ENCODE results near the gene SNAP47. TPM values are rescaled to one million over a fixed set of nuclear protein-coding genes. Genes with fewer than 3 reads are reported as not detected.
A peak's percentile ranks its signal among the peaks of the same experiment; 100 is the strongest.

Gene SNAP47
- total and polyA plus RNA-seq, 4 donors: 10.6 to 63.0 (median 22.8) TPM

DNA sequence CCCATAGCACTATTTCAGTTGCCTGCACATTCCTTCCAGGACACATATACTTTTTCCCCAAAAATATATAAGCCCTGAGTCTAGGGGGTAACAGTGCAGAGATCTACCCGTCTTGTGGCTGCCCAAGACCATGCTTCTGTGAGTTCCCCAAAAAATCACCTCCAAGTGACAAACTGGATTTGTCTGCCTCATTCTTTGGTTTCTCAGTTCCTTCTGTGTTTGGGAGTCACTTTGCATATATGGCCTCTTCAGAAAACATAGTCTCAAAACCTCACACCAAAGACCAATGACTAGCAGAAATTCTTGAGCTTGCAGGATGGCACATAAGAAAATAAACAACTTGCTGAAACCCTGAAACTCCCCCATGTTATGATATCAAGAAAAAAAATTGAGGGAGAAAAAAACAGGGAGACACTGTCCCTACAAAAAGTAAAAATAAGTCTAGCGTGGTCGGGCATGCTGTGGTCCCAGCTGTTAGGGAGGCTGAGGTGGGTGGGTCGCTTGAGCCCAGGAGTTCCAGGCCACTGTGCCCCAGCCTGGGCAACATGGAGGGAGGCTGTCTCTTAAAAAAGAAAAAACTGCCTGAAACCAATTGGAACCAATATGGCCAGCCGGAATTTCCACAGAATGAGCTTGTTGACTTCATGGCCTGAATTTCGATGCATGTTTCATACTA is 8.2 kb upstream of the SNAP47 start:
- DNase-seq (no peak), ATAC-seq (ENCODE audit: insufficient read depth, low FRiP score) (no peak)
- no peak overlapping the region for H3K4me3 ChIP-seq
- H3K36me3 ChIP-seq (ENCODE audit: control insufficient read depth in 4 of 4, insufficient read depth in 4 of 4, low read length in 4 of 4): peaks cover 0 to 7% (median 2%) of the 10 kb centered on the region in 4 donors
- no peak for TF ChIP-seq CTCF (IDR thresholded peaks at IDR 0.05; ENCODE audit: control extremely low read depth, extremely low read depth)
- no peaks in the 10 kb centered on the region for H3K9me3 ChIP-seq (ENCODE audit: control insufficient read depth in 4 of 4, insufficient read depth in 3 of 4, low read length in 3 of 4)
- no peak overlapping the region for H3K27ac ChIP-seq (ENCODE audit: low read depth in 1 of 2, low read length in 1 of 2)
- H3K27me3 ChIP-seq (ENCODE audit: control insufficient read depth in 3 of 3, insufficient read depth in 3 of 3, low read length in 2 of 3): no peaks in the 10 kb centered on the region
- no peak overlapping the region for H3K9ac ChIP-seq (ENCODE audit: insufficient read depth in 1 of 2, low read length in 2 of 2)
- H3K4me1 ChIP-seq (ENCODE audit: control insufficient read depth in 5 of 5, insufficient read depth in 5 of 5, low read length in 5 of 5): peaks cover 0 to 21% (median 8%) of the 10 kb centered on the region in 5 donors
- 88 to 90% methylated on average over 6 of the region's 6 CpGs for WGBS, 2 donors

DNA sequence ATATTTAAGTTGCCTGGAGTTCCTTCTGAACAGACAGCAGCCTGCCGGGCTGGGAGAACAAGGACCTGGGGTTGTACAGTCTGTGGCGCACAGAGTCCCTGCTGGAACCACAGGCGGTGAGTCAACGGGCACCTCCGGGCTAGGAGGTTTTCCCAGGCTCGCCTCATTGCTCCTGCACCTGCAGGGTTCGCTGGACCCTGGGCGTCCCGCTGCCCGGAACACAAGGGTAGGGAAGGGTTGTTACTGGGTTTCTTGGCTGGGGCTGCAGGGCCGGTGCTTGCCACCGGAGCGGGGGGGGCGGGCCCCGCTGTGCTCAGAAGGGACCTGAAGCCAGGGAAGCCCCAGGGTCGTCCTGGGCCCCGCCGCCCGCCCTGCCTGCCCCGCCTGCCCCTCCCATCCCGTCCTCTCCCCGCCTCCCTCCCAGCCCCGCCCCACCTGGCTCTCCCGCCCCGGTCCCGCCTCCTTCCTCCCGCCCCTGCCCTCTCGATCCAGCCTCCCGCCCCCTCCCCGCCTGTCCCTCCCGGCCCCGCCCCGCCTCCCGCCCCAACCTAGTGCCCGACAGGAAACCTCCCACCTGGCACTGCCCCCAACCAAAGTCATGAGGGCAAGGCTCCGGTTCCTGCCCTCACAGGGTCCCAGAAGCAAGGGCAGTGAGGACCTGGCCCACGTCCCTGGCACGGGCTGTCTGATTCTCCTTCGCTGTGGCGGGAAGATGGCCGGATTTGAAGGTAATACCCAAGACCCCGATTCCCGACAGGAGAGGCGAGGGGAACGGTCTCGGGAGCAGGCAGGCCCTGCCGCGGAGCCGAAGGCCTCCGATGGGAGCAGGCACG is 7.0 kb upstream of the SNAP47 start:
- peak; percentile 81 for ATAC-seq (ENCODE audit: insufficient read depth, low FRiP score)

DNA sequence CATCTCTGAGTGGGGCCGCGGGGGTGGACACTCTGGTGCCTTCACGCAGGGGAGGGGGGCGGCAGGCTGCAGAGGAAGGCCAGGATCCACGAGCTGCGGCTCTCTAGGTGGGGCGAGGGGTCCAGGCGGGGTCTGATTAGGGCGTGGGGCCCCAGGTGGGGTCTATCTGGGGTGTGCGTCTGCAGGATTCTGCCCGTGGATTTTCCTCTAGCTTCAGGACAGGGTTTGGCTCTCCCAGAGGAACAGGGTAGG is 6.4 kb upstream of the SNAP47 start:
- peak overlapping the region; percentile 39 to 73 for H3K9ac ChIP-seq (ENCODE audit: insufficient read depth in 1 of 2, low read length in 2 of 2)
- peak overlapping the region; percentile 44 for H3K4me3 ChIP-seq
- WGBS, 2 donors: 3% methylated on average over 11 of the region's 11 CpGs
- no peak for TF ChIP-seq CTCF (IDR thresholded peaks at IDR 0.05; ENCODE audit: control extremely low read depth, extremely low read depth)
- H3K27me3 ChIP-seq (ENCODE audit: control insufficient read depth in 3 of 3, insufficient read depth in 3 of 3, low read length in 2 of 3): no peaks in the 10 kb centered on the region
- peak overlapping the region in 1 of 2 donors; percentile 29 for H3K27ac ChIP-seq (ENCODE audit: low read depth in 1 of 2, low read length in 1 of 2)
- peaks cover 0 to 21% (median 2%) of the 10 kb centered on the region in 4 donors for H3K36me3 ChIP-seq (ENCODE audit: control insufficient read depth in 4 of 4, insufficient read depth in 4 of 4, low read length in 4 of 4)
- DNase-seq (no peak), ATAC-seq (ENCODE audit: insufficient read depth, low FRiP score) (no peak)
- peaks cover 0 to 23% (median 8%) of the 10 kb centered on the region in 5 donors for H3K4me1 ChIP-seq (ENCODE audit: control insufficient read depth in 5 of 5, insufficient read depth in 5 of 5, low read length in 5 of 5)
- no peaks in the 10 kb centered on the region for H3K9me3 ChIP-seq (ENCODE audit: control insufficient read depth in 4 of 4, insufficient read depth in 3 of 4, low read length in 3 of 4)

More for the DNA sequence above, 7.0 kb upstream of the SNAP47 start:
- Histone ChIP-seq H3K27me3 (ENCODE audit: control insufficient read depth in 3 of 3, insufficient read depth in 3 of 3, low read length in 2 of 3) (no peaks in the 10 kb centered on the region), H3K9me3 (ENCODE audit: control insufficient read depth in 4 of 4, insufficient read depth in 3 of 4, low read length in 3 of 4) (no peaks in the 10 kb centered on the region), H3K27ac (ENCODE audit: low read depth in 1 of 2, low read length in 1 of 2) (peak overlapping the region; percentile 13 to 29), H3K9ac (ENCODE audit: insufficient read depth in 1 of 2, low read length in 2 of 2) (peak overlapping the region; percentile 39 to 73), H3K36me3 (ENCODE audit: control insufficient read depth in 4 of 4, insufficient read depth in 4 of 4, low read length in 4 of 4) (peaks cover 0 to 18% (median 2%) of the 10 kb centered on the region in 4 donors), H3K4me1 (ENCODE audit: control insufficient read depth in 5 of 5, insufficient read depth in 5 of 5, low read length in 5 of 5) (peaks cover 0 to 21% (median 8%) of the 10 kb centered on the region in 5 donors), H3K4me3 (peak overlapping the region; percentile 44)
- 1% methylated on average over 35 to 50 of the region's 51 CpGs for WGBS, 2 donors
- TF ChIP-seq CTCF (IDR thresholded peaks at IDR 0.05; ENCODE audit: control extremely low read depth, extremely low read depth): no peak
- peak; percentile 72 to 83 (median 83) for DNase-seq
